Measurements from ENCODE around the gene OR4C16.

OR4C16 gene

GRCh38 chr11:55571828-55572227, at the start of gene OR4C16:
TSS of gene OR4C16 (plus strand) at chr11:55572128. CDS start at chr11:55572128, 0 bp downstream.
- Mint-ChIP-seq H3K4me3 (no peak within 1 kb of the TSS), H3K27me3 (no peaks in the 10 kb centered on the region), H3K9me3 (peaks cover 32% of the 10 kb centered on the region), H3K36me3 (ENCODE audit: low read depth) (no peaks in the 10 kb centered on the region), H3K27ac (no peak within 1 kb of the TSS), H3K4me1 (no peaks in the 10 kb centered on the region)
- DNase-seq: no peak
- no peak for ATAC-seq

GRCh38 chr11:55554169-55554568, 17.8 kb upstream of the OR4C16 start, which contains the start of gene OR4C15:
TSS of gene OR4C15 (plus strand) at chr11:55554469. CDS start at chr11:55554469, 0 bp downstream.
- Mint-ChIP-seq H3K9me3 (peaks cover 6% of the 10 kb centered on the region), H3K27ac (no peak within 1 kb of the TSS), H3K27me3 (no peaks in the 10 kb centered on the region), H3K36me3 (ENCODE audit: low read depth) (no peaks in the 10 kb centered on the region), H3K4me1 (no peaks in the 10 kb centered on the region), H3K4me3 (no peak within 1 kb of the TSS)
- DNase-seq (no peak), ATAC-seq (no peak)

GRCh38 chr11:55572548-55572947, 620 bp downstream of the OR4C16 start:
- ATAC-seq (no peak), DNase-seq (no peak)
- no peak overlapping the region for H3K4me3 Mint-ChIP-seq
- H3K27ac Mint-ChIP-seq: no peak overlapping the region
- no peaks in the 10 kb centered on the region for H3K36me3 Mint-ChIP-seq (ENCODE audit: low read depth)
- no peaks in the 10 kb centered on the region for H3K4me1 Mint-ChIP-seq
- peaks cover 34% of the 10 kb centered on the region for H3K9me3 Mint-ChIP-seq
- H3K27me3 Mint-ChIP-seq: no peaks in the 10 kb centered on the region

- DNase-seq: no peak
- Mint-ChIP-seq H3K9me3 (peaks cover 24% of the 10 kb centered on the region), H3K4me1 (no peaks in the 10 kb centered on the region), H3K36me3 (ENCODE audit: low read depth) (no peaks in the 10 kb centered on the region), H3K27me3 (no peaks in the 10 kb centered on the region), H3K27ac (no peak within 1 kb of the TSS), H3K4me3 (no peak within 1 kb of the TSS)
- ATAC-seq: no peak
Observed at GRCh38 chr11:55607545-55607944, 35.6 kb downstream of the OR4C16 start, which contains the start of gene OR4C11. TSS of gene OR4C11 (minus strand) at chr11:55607645. CDS start at chr11:55604373, 3,272 bp downstream.

Data from activated naive CD8-positive, alpha-beta T cell treated with anti-CD3 and anti-CD28 coated beads, Interleukin-2, amount 50 U/mL, for 24 hours (primary cell).